Astrocyte (in vitro differentiated cells and primary cell): ENCODE data around the gene ACSM2A. TPM values are rescaled to one million over a fixed set of nuclear protein-coding genes. Genes with fewer than 3 reads are reported as not detected.

ENCODE experiments used
- DNase-seq: peaks from one replicate; pipeline ENCODE4 v3.0.0-alpha.2; 2010; ENCODE audit warnings: low read depth
- FAIRE-seq: peaks from 2 replicates; lab custom pipeline; 2011; peaks lifted over from hg19 to GRCh38; lab: Jason Lieb, UNC
- H2AFZ ChIP-seq: 2 replicates; pipeline ENCODE4 v1.6.0; 2012; ENCODE audit warnings: low read depth, low read length, inconsistent platforms
- H3K27ac ChIP-seq: 2 replicates; pipeline ENCODE4 v1.5.1; 2011; ENCODE audit warnings: low read depth, low read length, inconsistent platforms
- H3K27me3 ChIP-seq: 2 replicates; pipeline ENCODE4 v1.6.0; 2011; ENCODE audit warnings: low read length, inconsistent platforms; ENCODE audit not compliant: insufficient read depth
- H3K36me3 ChIP-seq: 2 replicates; pipeline ENCODE4 v1.5.1; 2011; ENCODE audit warnings: low read length, inconsistent platforms; ENCODE audit not compliant: insufficient read depth
- H3K4me1 ChIP-seq: 2 replicates; pipeline ENCODE4 v1.5.1; 2011; ENCODE audit warnings: low read length, inconsistent platforms; ENCODE audit not compliant: insufficient read depth
- H3K4me2 ChIP-seq: 2 replicates; pipeline ENCODE4 v1.6.0; 2012; ENCODE audit warnings: low read length, inconsistent platforms
- H3K4me3 ChIP-seq: 2 replicates; pipeline ENCODE4 v1.5.1; 2011; ENCODE audit warnings: low read depth, mild to moderate bottlenecking, low read length, inconsistent platforms; ENCODE audit not compliant: insufficient read depth
- H3K79me2 ChIP-seq: 2 replicates; pipeline ENCODE4 v1.6.0; 2012; ENCODE audit warnings: mild to moderate bottlenecking, low read length, inconsistent platforms; ENCODE audit not compliant: insufficient read depth
- H3K9ac ChIP-seq: 2 replicates; pipeline ENCODE4 v1.6.0; 2012; ENCODE audit warnings: mild to moderate bottlenecking, low read length, inconsistent platforms
- H3K9me3 ChIP-seq: 2 replicates; pipeline ENCODE4 v1.5.1; 2012; ENCODE audit warnings: low read depth, mild to moderate bottlenecking, low read length, inconsistent platforms; ENCODE audit not compliant: insufficient read depth
- H4K20me1 ChIP-seq: 2 replicates; pipeline ENCODE4 v1.6.0; 2012; ENCODE audit warnings: low read length, inconsistent platforms; ENCODE audit not compliant: insufficient read depth
- H3K27ac Mint-ChIP-seq: one replicate; pipeline ENCODE4 v1.8.0; 2021; ENCODE audit warnings: mild to moderate bottlenecking, mixed read lengths; ENCODE audit not compliant: unreplicated experiment
- H3K27me3 Mint-ChIP-seq: one replicate; pipeline ENCODE4 v1.8.0; 2021; ENCODE audit warnings: low read depth, mixed read lengths; ENCODE audit not compliant: unreplicated experiment
- H3K36me3 Mint-ChIP-seq: one replicate; pipeline ENCODE4 v1.8.0; 2021; ENCODE audit warnings: low read depth, mixed read lengths; ENCODE audit not compliant: unreplicated experiment
- H3K4me1 Mint-ChIP-seq: one replicate; pipeline ENCODE4 v1.8.0; 2021; ENCODE audit warnings: low read depth, mixed read lengths; ENCODE audit not compliant: unreplicated experiment
- H3K4me3 Mint-ChIP-seq: one replicate; pipeline ENCODE4 v1.8.0; 2021; ENCODE audit warnings: mild to moderate bottlenecking, moderate library complexity, mixed read lengths; ENCODE audit not compliant: unreplicated experiment
- H3K9me3 Mint-ChIP-seq: one replicate; pipeline ENCODE4 v1.8.0; 2021; ENCODE audit warnings: mild to moderate bottlenecking, mixed read lengths; ENCODE audit not compliant: unreplicated experiment
- EZH2 ChIP-seq: IDR thresholded peaks from 2 replicates; pipeline ENCODE4 v1.6.1; 2012; ENCODE audit warnings: mild to moderate bottlenecking, low read length, inconsistent platforms; ENCODE audit not compliant: insufficient read depth
- total RNA-seq: library from RNA; stranded (reverse); gene quantifications from 2 replicates; pipeline ENCODE4 v1.2.1, GENCODE V29; 2021
- TF ChIP-seq, protein P1 (sequence below): IDR thresholded peaks from 2 replicates; pipeline ENCODE4 v1.5.1; 2011; ENCODE audit warnings: low read depth, mild to moderate bottlenecking, inconsistent platforms, low read length, moderate library complexity; ENCODE audit not compliant: insufficient read depth

ACSM2A gene
- total RNA-seq, 1 donor from 2014 or later, result 0.14 TPM

DNA sequence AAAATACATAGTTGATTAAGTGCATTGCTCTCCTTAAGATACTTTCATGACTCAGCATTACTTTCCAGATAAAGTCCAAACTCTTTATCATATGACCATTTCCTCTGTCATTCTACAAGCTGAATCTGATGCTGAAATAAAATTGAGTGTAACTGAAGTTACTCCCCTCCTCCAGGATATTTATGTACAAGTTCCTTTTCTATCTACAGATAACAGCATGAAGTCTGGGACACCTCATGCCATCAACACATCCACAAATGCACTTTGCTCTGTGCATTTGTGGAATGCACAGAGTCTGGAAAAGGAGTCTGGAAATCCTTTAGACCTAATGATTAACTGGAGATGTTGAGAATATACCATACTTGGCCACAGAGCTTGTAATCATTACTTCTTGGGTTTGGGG is 64.4 kb downstream of the ACSM2A start:
- Mint-ChIP-seq H3K9me3 (no peaks in the 10 kb centered on the region), H3K36me3 (no peaks in the 10 kb centered on the region), H3K4me3 (no peak overlapping the region), H3K27ac (no peak overlapping the region), H3K4me1 (no peaks in the 10 kb centered on the region), H3K27me3 (peaks cover 22% of the 10 kb centered on the region)
- no peak for TF ChIP-seq EZH2
- TF ChIP-seq, protein P1, sequence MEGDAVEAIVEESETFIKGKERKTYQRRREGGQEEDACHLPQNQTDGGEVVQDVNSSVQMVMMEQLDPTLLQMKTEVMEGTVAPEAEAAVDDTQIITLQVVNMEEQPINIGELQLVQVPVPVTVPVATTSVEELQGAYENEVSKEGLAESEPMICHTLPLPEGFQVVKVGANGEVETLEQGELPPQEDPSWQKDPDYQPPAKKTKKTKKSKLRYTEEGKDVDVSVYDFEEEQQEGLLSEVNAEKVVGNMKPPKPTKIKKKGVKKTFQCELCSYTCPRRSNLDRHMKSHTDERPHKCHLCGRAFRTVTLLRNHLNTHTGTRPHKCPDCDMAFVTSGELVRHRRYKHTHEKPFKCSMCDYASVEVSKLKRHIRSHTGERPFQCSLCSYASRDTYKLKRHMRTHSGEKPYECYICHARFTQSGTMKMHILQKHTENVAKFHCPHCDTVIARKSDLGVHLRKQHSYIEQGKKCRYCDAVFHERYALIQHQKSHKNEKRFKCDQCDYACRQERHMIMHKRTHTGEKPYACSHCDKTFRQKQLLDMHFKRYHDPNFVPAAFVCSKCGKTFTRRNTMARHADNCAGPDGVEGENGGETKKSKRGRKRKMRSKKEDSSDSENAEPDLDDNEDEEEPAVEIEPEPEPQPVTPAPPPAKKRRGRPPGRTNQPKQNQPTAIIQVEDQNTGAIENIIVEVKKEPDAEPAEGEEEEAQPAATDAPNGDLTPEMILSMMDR, result no peak
- Histone ChIP-seq H3K9ac (no peak overlapping the region), H3K36me3 (no peaks in the 10 kb centered on the region), H4K20me1 (no peaks in the 10 kb centered on the region), H3K9me3 (no peaks in the 10 kb centered on the region), H3K27me3 (no peaks in the 10 kb centered on the region), H3K79me2 (no peaks in the 10 kb centered on the region), H3K4me2 (no peak overlapping the region), H3K27ac (no peak overlapping the region), H3K4me3 (no peak overlapping the region), H3K4me1 (no peaks in the 10 kb centered on the region), H2AFZ (no peak overlapping the region)
- FAIRE-seq (no peak), DNase-seq (no peak)

DNA sequence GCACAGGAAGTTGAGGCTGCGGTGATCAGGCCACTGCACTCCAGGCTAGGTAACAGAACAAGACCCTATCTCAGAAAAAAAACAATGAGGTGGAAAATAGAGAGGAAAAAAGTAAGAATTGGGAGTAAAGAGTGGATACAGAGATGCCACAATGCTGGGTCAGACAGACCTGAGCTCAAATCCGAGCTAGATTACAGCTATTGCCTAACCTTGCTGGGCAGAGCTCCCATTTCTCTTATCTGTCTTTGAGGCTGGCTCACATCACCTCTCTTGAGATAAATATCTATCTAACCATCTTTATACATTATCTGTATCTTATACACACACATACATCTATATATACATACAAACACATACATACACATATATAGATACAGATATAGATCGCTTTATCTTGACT is 65.8 kb downstream of the ACSM2A start:
- Mint-ChIP-seq H3K9me3 (no peaks in the 10 kb centered on the region), H3K27me3 (peaks cover 22% of the 10 kb centered on the region), H3K36me3 (no peaks in the 10 kb centered on the region), H3K4me3 (no peak overlapping the region), H3K4me1 (no peaks in the 10 kb centered on the region), H3K27ac (no peak overlapping the region)
- no peak for TF ChIP-seq EZH2
- TF ChIP-seq, protein P1, result no peak
- Histone ChIP-seq H4K20me1 (no peaks in the 10 kb centered on the region), H3K36me3 (no peaks in the 10 kb centered on the region), H3K4me2 (no peak overlapping the region), H2AFZ (no peak overlapping the region), H3K4me3 (no peak overlapping the region), H3K27ac (no peak overlapping the region), H3K4me1 (no peaks in the 10 kb centered on the region), H3K27me3 (no peaks in the 10 kb centered on the region), H3K79me2 (no peaks in the 10 kb centered on the region), H3K9me3 (peaks cover 3% of the 10 kb centered on the region), H3K9ac (no peak overlapping the region)
- DNase-seq (no peak), FAIRE-seq (no peak)

DNA sequence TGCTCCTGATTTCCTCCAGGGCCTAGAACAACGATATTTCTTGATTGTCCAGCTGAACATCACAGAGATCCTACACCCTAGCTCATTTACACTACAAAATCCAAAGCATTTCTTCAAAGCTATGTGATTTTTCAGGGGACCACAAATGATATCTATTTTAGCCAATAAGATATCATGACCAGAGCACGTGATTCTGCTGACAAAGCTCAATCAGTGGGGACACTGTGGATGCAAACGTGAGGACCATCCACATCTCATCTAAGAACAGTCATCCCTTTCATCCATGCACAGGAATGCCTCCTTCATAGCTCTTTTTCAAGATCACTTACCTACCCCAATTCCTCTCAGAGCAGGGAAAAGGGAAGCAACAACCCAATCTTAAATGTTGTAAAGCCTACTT is 67.9 kb downstream of the ACSM2A start:
- no peaks in the 10 kb centered on the region for H3K9me3 Mint-ChIP-seq
- no peak overlapping the region for H2AFZ ChIP-seq
- H3K36me3 ChIP-seq, result no peaks in the 10 kb centered on the region
- no peaks in the 10 kb centered on the region for H3K4me1 ChIP-seq
- no peak overlapping the region for H3K27ac Mint-ChIP-seq
- H3K9me3 ChIP-seq, result peaks cover 3% of the 10 kb centered on the region
- no peak overlapping the region for H3K4me3 ChIP-seq
- no peaks in the 10 kb centered on the region for H3K4me1 Mint-ChIP-seq
- no peaks in the 10 kb centered on the region for H4K20me1 ChIP-seq
- H3K79me2 ChIP-seq, result no peaks in the 10 kb centered on the region
- TF ChIP-seq, protein P1, result no peak
- TF ChIP-seq EZH2, result no peak
- H3K36me3 Mint-ChIP-seq, result no peaks in the 10 kb centered on the region
- H3K4me3 Mint-ChIP-seq, result no peak overlapping the region
- H3K4me2 ChIP-seq, result no peak overlapping the region
- FAIRE-seq, result no peak
- no peak overlapping the region for H3K9ac ChIP-seq
- H3K27me3 ChIP-seq, result no peaks in the 10 kb centered on the region
- no peak overlapping the region for H3K27ac ChIP-seq
- peaks cover 14% of the 10 kb centered on the region for H3K27me3 Mint-ChIP-seq
- no peak for DNase-seq
